PFSK-1 (cell line): ENCODE measurements around the gene KLHL22.

ENCODE experiments used
- FOXP2 ChIP-seq: optimal IDR thresholded peaks from 2 replicates; pipeline ENCODE3; 2011; ENCODE audit warnings: borderline replicate concordance, control low read depth, inconsistent platforms; ENCODE audit not compliant: insufficient read depth; ENCODE audit errors: extremely low read length, extremely low read depth
- POLR2AphosphoS5 ChIP-seq: IDR thresholded peaks from 2 replicates; pipeline ENCODE4 v1.6.1; 2012; ENCODE audit warnings: low read depth, mild to moderate bottlenecking, control low read depth, low read length, moderate library complexity
- REST ChIP-seq, 2 experiments: IDR thresholded peaks; 2 replicates each; pipeline versions ENCODE4 v1.6.1 to v1.8.0; 2011 to 2012; ENCODE audit warnings: low read depth in 2 of 2, low read length in 2 of 2, control low read depth in 1 of 2, inconsistent platforms in 1 of 2, mild to moderate bottlenecking in 1 of 2, moderate library complexity in 1 of 2; ENCODE audit not compliant: insufficient read depth in 1 of 2
- SIN3A ChIP-seq: IDR thresholded peaks from 2 replicates; pipeline ENCODE4 v1.6.1; 2012; ENCODE audit warnings: mild to moderate bottlenecking, low read length, moderate library complexity, borderline replicate concordance; ENCODE audit not compliant: insufficient read depth
- TAF1 ChIP-seq: IDR thresholded peaks from 2 replicates; pipeline ENCODE4 v1.6.1; 2012; ENCODE audit warnings: low read length, control low read depth, borderline replicate concordance; ENCODE audit not compliant: insufficient read depth

KLHL22 gene

DNA sequence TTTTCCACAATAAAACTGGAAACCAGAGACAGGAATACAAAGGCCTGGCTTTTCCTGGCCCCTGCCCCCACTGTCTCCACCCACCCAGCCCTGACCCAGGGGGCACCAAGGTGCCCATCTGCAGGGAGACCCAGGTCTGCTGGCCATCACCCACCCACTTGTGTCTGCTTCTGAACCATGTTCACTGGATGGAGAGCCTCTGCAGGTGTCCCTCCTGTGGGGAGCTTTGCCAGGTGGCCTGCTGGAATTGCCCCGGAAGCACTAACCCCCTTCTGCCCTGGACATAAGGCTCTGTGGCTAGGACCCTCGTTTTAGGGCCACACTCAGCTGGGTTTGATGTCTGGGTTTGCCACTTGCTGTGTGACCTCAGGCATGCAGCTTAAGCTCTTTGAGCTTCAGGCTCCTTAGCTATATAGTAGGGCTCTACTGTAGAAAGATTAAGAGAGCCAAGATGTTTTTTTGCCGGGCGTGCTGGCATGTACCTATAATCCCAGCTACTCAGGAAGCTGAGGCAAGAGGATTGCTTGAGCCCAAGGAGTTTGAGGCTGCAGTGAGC is 61.8 kb downstream of the KLHL22 start:
- no peak for TF ChIP-seq FOXP2
- no peak for TF ChIP-seq TAF1
- TF ChIP-seq POLR2AphosphoS5, result no peak

- no peak for TF ChIP-seq POLR2AphosphoS5
- TF ChIP-seq SIN3A, result no peak
- TF ChIP-seq FOXP2, result no peak
- no peak for TF ChIP-seq TAF1
- TF ChIP-seq REST (IDR thresholded peaks at IDR 0.05; ENCODE audit: insufficient read depth in 1 of 2, low read depth in 2 of 2, low read length in 2 of 2), result no peak
Observed at GRCh38 chr22:20433191-20433590, 62.4 kb downstream of the KLHL22 start.

GRCh38 chr22:20432244-20432686 is 63.3 kb downstream of the KLHL22 start:
- TF ChIP-seq FOXP2, result no peak
- TF ChIP-seq TAF1, result no peak
- no peak for TF ChIP-seq REST (IDR thresholded peaks at IDR 0.05; ENCODE audit: insufficient read depth in 1 of 2, low read depth in 2 of 2, low read length in 2 of 2)
- no peak for TF ChIP-seq SIN3A
- no peak for TF ChIP-seq POLR2AphosphoS5

DNA sequence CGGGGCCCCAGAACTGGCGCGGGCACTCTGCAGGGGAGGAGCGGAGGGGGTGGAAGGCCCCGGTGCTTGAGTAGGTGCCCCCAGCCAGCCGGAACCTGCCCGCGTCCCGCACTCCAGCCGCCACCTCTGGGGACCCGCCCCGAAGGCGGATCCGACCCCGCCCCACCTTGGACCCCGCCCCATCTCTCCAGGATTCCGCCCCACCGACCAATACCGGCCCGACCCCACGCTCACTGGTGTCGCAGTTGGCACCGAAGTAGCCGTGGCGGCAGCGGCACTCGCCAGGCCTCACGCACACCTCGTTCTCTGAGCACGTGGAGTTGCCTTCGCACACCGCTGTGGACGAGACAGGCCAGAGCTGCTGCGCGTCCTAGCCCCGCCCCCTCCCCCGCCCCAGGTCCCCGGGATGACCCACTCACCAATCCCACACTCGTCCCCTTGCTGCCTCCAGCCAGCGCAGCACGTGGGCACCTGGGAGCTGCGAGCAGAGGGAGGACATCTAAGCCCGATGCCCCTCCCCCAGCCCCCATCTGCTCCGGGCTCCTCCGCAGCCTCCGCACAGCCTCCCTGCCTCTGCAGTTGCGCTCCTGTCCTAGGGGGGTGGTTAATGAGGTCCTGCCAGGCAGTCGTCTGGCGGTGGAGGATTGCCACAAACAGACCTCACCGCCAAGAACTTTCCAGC is 63.9 kb downstream of the KLHL22 start:
- TF ChIP-seq TAF1, result no peak
- TF ChIP-seq REST (IDR thresholded peaks at IDR 0.05; ENCODE audit: insufficient read depth in 1 of 2, low read depth in 2 of 2, low read length in 2 of 2), result no peak
- no peak for TF ChIP-seq SIN3A
- no peak for TF ChIP-seq POLR2AphosphoS5
- no peak for TF ChIP-seq FOXP2

GRCh38 chr22:20430720-20431510 is 64.7 kb downstream of the KLHL22 start:
- TF ChIP-seq TAF1 (no peak), POLR2AphosphoS5 (no peak), REST (IDR thresholded peaks at IDR 0.05; ENCODE audit: insufficient read depth in 1 of 2, low read depth in 2 of 2, low read length in 2 of 2) (no peak), SIN3A (no peak), FOXP2 (no peak)
